Measurements from ENCODE around the gene UBE3B.

The UBE3B gene

DNA sequence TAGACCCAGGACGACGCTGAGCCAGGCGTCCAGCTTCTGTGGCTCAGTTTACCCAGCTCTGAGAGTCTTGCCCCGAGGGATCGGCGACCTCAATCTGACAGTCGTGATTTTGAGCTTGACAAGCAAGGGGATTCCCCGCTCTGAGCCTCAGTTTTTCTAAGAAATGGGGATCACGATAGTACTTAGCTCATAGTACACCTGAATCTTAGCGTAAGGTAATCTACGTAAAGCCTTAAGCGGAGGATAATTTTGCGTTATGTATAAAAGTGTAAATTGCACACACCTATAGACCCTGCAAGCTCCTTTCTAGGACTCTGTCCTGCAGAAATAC is 96.4 kb downstream of the UBE3B start:
- DNase-seq (ENCODE audit: low read depth), result no peak

DNA sequence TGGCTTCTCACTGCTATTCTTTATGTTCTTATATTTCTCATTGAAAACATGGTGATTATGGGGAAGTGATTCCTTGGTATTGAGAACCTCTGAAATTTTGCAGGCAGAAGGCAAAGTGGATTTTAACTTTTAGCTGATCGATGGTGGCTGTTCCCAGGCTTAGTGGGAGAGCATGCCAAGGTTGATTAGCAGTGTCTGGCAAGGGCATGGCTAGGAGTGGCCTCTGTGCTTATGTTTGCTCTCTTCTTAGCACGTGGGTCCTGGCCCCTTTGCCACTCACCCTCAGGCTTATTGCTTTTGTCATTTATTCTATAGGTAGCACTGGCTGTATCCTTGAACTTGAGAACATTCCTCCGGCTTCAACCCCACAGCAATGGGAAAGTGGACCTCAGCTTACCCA is 98.2 kb downstream of the UBE3B start:
- DNase-seq (ENCODE audit: low read depth), result no peak

DNA sequence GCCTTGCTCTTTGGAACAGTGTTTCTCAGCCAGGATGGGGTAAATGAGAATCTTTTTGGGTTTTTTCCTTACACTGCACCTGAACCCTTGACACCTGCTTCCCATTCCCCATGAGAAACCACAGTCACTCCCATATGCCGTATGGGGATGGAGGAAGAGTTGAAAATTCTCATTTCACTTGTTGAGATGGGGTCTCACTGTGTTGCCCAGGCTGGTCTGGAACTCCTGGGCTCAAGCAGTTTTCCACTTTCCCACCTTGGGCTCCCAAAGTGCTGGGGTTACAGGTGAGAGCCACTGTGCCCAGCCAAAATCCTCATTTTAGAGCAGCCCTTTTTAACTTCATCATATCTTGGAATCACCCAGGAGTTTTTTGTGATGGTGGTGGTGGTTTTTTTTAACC is 99.9 kb downstream of the UBE3B start:
- DNase-seq (ENCODE audit: low read depth), result no peak

DNA sequence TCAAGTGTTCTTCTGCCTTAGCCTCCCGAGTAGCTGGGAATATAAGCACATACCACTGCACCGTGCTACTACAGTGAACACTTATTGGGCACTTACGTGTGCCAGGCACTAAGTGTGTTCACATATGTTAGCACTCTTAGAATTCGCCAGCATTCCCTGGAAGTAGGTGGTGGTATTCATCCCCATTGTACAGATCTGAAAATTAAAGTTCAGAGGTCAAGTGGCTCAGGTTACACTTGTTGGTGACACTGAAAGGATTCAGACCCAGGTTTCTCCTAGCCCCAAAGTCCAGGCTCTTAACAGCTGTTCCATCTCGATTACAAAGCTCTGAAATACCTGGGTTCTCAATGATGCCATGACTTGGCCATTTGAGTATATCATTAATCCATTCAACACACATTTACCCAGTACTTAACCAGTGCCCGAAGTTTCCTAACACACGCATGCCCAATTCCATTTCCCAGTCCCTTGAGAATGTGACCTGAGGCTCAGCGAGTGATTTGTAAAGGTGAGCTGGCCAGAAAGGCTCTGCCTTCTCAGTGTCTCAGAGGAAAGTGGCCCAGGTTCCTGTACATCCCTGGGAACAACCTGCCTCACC is 101.0 kb downstream of the UBE3B start:
- DNase-seq (ENCODE audit: low read depth), result no peak

DNA sequence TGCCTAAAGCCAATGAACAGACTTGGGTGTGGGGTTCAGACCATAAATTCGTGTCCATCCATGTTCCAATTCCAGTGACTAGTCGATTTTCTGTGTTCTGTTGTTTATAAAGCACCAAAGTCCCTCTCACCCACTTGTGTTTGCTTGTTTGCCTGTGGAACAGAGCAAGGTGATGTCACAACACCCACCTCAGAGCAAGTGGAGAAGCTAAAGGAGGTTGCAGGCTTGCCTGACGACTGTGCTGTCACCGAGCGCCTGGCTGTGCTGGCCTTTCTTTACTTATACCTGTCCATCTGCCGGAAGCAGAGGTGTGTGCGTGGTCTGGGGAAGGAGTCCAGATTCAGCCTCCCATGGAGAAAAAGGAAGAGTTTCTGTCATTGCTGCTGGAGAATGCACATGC is 102.2 kb downstream of the UBE3B start:
- DNase-seq (ENCODE audit: low read depth), result no peak

DNA sequence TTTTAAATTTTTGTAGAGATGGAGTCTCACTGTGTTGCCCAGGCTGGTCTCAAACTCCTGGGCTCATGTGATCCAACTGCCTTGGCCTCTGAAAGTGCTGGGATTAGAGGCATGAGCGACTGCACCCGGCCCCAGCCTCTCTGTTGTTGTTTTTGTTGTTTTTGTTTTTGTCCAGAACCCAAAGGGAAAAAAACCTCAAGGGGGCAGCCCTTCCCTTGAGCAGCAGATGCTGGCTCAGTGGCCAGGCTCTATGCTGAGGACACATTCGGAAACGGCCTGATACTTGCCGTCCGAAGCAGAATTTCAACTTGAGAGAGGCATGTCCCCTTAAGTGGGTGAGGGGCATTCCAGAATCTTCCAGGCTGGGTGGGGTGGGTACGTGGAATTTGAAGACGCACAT is 102.8 kb downstream of the UBE3B start:
- DNase-seq (ENCODE audit: low read depth), result no peak

DNA sequence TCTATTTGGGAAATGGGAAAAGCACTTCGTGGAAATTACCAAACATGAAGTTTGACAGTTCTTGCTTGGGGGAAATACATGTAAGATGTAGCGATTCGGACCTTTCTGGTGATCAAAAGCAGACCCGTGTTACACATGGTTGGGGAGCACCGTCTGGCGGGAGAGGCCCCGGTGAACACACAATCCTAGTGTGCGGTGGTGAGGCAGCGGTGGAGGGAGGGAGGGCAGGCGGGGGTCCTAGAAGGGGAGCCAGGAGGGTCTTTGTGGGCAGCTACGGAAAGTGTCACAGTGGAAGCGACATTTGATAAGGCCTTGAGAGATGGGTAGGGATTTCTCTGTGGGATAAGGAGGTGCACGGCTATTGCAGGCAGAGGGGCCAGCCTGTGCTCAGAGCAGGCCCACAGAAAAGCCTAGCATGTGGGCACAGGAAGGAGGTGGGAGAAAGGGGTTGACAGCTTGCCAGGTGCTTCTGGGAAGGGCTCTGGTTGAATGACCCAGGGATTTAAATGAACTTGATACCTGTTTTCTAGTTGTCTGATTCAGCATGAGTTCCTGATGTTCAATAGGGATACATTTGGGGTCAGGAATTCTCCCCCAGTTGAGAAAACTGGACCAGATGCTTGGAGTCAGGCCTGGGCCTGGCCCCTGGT is 103.4 kb downstream of the UBE3B start:
- DNase-seq (ENCODE audit: low read depth), result no peak

DNA sequence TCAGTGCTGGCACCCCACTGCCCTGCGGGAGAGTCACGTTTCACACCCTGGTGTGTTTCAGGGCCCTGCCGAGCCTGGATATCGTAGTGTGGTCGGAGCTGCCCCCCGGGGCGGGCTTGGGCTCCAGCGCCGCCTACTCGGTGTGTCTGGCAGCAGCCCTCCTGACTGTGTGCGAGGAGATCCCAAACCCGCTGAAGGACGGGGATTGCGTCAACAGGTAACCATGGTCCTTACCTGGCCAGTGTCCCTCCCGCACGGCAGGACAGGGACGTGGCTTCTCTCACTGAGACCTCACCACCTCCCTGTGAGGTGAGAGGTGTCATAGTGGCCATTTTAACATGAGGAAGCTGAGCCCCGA is 103.9 kb downstream of the UBE3B start:
- no peak for DNase-seq (ENCODE audit: low read depth)

DNA sequence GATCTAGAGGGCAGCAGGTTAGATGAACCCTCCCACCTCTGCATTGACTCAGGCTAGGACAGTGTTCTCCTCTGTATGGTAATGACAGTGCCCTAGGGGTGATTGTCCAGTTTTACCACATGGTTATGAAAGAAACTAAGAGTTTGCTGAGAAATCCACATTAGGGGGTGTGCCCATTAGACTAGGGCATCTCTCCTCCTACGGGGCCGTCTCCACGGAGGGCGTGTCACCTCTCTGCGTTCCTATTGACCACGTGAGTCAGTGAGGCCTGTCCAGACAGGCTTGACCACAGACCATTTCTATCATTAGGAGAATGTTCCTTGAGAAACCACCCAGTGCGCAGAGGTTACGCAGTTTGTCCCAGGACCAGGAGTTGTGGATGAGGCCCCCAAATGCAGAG is 104.4 kb downstream of the UBE3B start:
- no peak for DNase-seq (ENCODE audit: low read depth)

DNA sequence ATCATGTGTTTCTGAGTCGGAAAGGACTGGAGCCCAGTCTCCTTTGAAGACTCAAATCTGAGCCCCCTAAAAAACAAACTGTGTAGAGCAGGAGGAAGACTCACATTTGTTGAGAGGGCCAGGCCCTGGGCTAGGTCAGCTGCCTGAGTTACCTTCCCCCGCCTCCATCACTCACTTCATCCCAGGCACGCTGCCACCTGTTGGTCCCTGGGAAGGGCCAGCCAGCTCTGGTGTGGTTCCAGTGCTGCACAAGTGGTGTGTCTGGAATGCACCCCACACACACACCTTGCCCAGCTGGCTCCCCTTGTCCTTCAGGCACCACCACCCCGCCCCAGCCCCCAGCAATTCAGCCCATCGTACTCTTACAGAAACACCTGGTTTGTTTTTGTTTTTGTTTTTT is 105.2 kb downstream of the UBE3B start:
- DNase-seq (ENCODE audit: low read depth), result no peak

DNA sequence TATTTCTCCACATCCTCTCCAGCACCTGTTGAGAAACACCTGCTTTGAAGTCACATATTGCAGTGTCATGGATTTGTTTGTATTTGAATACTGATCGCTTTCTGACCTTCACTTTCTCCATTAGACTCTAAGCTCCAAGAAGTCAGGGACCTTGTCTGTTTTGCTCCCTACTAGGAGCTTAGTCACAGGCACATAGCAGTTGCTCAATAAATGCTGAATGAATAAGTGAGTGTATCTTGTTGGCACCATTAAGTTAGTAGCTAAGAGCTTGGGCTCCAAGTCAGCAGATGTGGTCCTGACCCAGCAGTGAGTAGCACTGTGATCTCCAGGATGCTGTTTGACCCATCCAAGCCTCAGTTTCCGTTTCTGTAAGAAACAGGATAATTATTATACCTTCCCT is 106.3 kb downstream of the UBE3B start:
- no peak for DNase-seq (ENCODE audit: low read depth)

All from stimulated activated CD8-positive, alpha-beta memory T cell treated with anti-CD3 and anti-CD28 coated beads, Interleukin-15, amount 100 ng/mL, for 24 hours (primary cell).